H1 (cell line): Measurements from ENCODE around the gene STIL. TPM values are rescaled to one million over a fixed set of nuclear protein-coding genes. Genes with fewer than 3 reads are reported as not detected.

Source experiments
- CTCF ChIA-PET: fragments of 300-600 bp; sonication (Branson Sonifier 250); formaldehyde crosslinking; loops from one replicate; lab custom pipeline; 2021; ENCODE audit not compliant: partially characterized antibody; lab: Charles Lee
- POLR2A ChIA-PET: fragments of 300-600 bp; sonication (Branson Sonifier 250); formaldehyde crosslinking; loops from one replicate; lab custom pipeline; 2021; ENCODE audit warnings: inconsistent platforms; ENCODE audit not compliant: partially characterized antibody; lab: Charles Lee
- DNase-seq, 2 experiments: peaks; one replicate each; pipeline versions ENCODE4 v3.0.0 to v3.0.0-alpha.2; 2010 to 2022; ENCODE audit warnings: low spot score in 2 of 2, low read depth in 1 of 2, mixed read lengths in 1 of 2
- FAIRE-seq: peaks from 2 replicates; lab custom pipeline; 2011; peaks lifted over from hg19 to GRCh38; lab: Jason Lieb, UNC
- H2AFZ ChIP-seq: 2 replicates; pipeline ENCODE4 v1.8.1; 2012; ENCODE audit warnings: low read length, inconsistent platforms
- H2AK5ac ChIP-seq: 2 replicates; pipeline ENCODE4 v1.6.1; 2013; ENCODE audit warnings: low read depth, low read length
- H2BK120ac ChIP-seq: replicated peaks from 2 replicates; pipeline ENCODE3; 2013; ENCODE audit warnings: low read depth, low read length, inconsistent platforms
- H2BK12ac ChIP-seq: 2 replicates; pipeline ENCODE4 v1.6.1; 2013; ENCODE audit warnings: low read depth, low read length
- H2BK15ac ChIP-seq: 2 replicates; pipeline ENCODE4 v1.6.1; 2013; ENCODE audit warnings: low read length
- H2BK20ac ChIP-seq: 2 replicates; pipeline ENCODE4 v1.6.1; 2013; ENCODE audit warnings: low read length
- H2BK5ac ChIP-seq: 2 replicates; pipeline ENCODE4 v1.6.1; 2013; ENCODE audit warnings: low read depth, low read length
- H3K14ac ChIP-seq: 2 replicates; pipeline ENCODE4 v1.6.1; 2013; ENCODE audit warnings: inconsistent platforms; ENCODE audit not compliant: insufficient read length
- H3K18ac ChIP-seq: 2 replicates; pipeline ENCODE4 v1.6.1; 2013; ENCODE audit warnings: low read length; ENCODE audit errors: extremely low read depth
- H3K23ac ChIP-seq: 2 replicates; pipeline ENCODE4 v1.6.1; 2013; ENCODE audit warnings: inconsistent platforms; ENCODE audit not compliant: insufficient read length
- H3K23me2 ChIP-seq: 2 replicates; pipeline ENCODE4 v1.6.1; 2013; ENCODE audit warnings: low read depth, low read length
- H3K27ac ChIP-seq: 2 replicates; pipeline ENCODE4 v1.6.1; 2011; ENCODE audit warnings: low read depth, low read length, inconsistent platforms
- H3K27me3 ChIP-seq, 4 experiments: replicated peaks in 1 of 4; 1 replicate in 1 of 4; 2 replicates in 3 of 4; pipeline versions ENCODE4 v1.6.1 to v1.8.1; 2011 to 2013; ENCODE audit warnings: low read length in 3 of 4, mild to moderate bottlenecking in 3 of 4, inconsistent platforms in 2 of 4, mixed read lengths in 2 of 4, moderate library complexity in 1 of 4; ENCODE audit not compliant: control insufficient read depth in 3 of 4, insufficient read depth in 3 of 4; ENCODE audit errors: extremely low read depth in 1 of 4
- H3K36me3 ChIP-seq, 4 experiments: 2 replicates each; pipeline versions ENCODE4 v1.6.1 to v1.8.1; 2011 to 2013; ENCODE audit warnings: mild to moderate bottlenecking in 4 of 4, low read length in 3 of 4, moderate library complexity in 2 of 4, control low read depth in 1 of 4, inconsistent platforms in 1 of 4; ENCODE audit not compliant: insufficient read depth in 4 of 4, control insufficient read depth in 2 of 4
- H3K4ac ChIP-seq: replicated peaks from 2 replicates; pipeline ENCODE3; 2013; ENCODE audit warnings: low read length, low read depth, mixed read lengths, inconsistent platforms; ENCODE audit not compliant: insufficient read length
- H3K4me1 ChIP-seq, 4 experiments: replicated peaks in 1 of 4; 1 replicate in 1 of 4; 2 replicates in 3 of 4; pipeline versions ENCODE4 v1.6.1 to v1.8.1; 2011 to 2013; ENCODE audit warnings: low read length in 3 of 4, inconsistent platforms in 2 of 4, mixed read lengths in 1 of 4; ENCODE audit not compliant: insufficient read depth in 4 of 4, control insufficient read depth in 3 of 4
- H3K4me2 ChIP-seq, 2 experiments: 2 replicates each; pipeline versions ENCODE4 v1.6.1 to v1.8.1; 2011 to 2013; ENCODE audit warnings: low read depth in 2 of 2, low read length in 2 of 2, control low read depth in 1 of 2, inconsistent platforms in 1 of 2, mild to moderate bottlenecking in 1 of 2; ENCODE audit not compliant: insufficient read depth in 1 of 2
- H3K4me3 ChIP-seq, 4 experiments: fragments of 200-600, 300-600 bp in 1 of 4; sonication (generic), shearing (Covaris generic), sonication (Bioruptor Twin) in 1 of 4; 2 replicates each; pipeline versions ENCODE4 v1.5.1 to v1.8.1; 2011 to 2016; ENCODE audit warnings: low read length in 4 of 4, low read depth in 3 of 4, control low read depth in 2 of 4, inconsistent platforms in 2 of 4, mild to moderate bottlenecking in 2 of 4, mixed read lengths in 1 of 4, moderate library complexity in 1 of 4; ENCODE audit not compliant: insufficient read depth in 2 of 4; ENCODE audit errors: extremely low read depth in 1 of 4
- H3K56ac ChIP-seq: replicated peaks from 2 replicates; pipeline ENCODE3; 2013; ENCODE audit warnings: low read depth, mild to moderate bottlenecking, mixed read lengths, low read length, inconsistent platforms; ENCODE audit not compliant: insufficient read length
- H3K79me1 ChIP-seq: 2 replicates; pipeline ENCODE4 v1.6.1; 2013; ENCODE audit warnings: low read depth, low read length, control low read depth
- H3K79me2 ChIP-seq, 2 experiments: 2 replicates each; pipeline versions ENCODE4 v1.6.1 to v1.8.1; 2012 to 2013; ENCODE audit warnings: low read length in 2 of 2, mild to moderate bottlenecking in 2 of 2, inconsistent platforms in 1 of 2; ENCODE audit not compliant: insufficient read depth in 2 of 2, control insufficient read depth in 1 of 2
- H3K9ac ChIP-seq, 4 experiments: replicated peaks in 1 of 4; 1 replicate in 1 of 4; 2 replicates in 3 of 4; pipeline versions ENCODE4 v1.6.1 to v1.8.1; 2011 to 2013; ENCODE audit warnings: low read depth in 3 of 4, low read length in 3 of 4, control low read depth in 2 of 4, mild to moderate bottlenecking in 2 of 4, moderate library complexity in 2 of 4, inconsistent platforms in 1 of 4; ENCODE audit errors: extremely low read depth in 1 of 4
- H3K9me3 ChIP-seq, 2 experiments: 2 replicates each; pipeline versions ENCODE4 v1.6.1 to v1.8.1; 2012 to 2013; ENCODE audit warnings: mild to moderate bottlenecking in 2 of 2, moderate library complexity in 2 of 2, control low read depth in 1 of 2, inconsistent platforms in 1 of 2, low read depth in 1 of 2, low read length in 1 of 2, mixed read lengths in 1 of 2; ENCODE audit not compliant: insufficient read depth in 2 of 2
- H4K20me1 ChIP-seq, 2 experiments: replicated peaks in 1 of 2; 2 replicates each; pipeline versions ENCODE3 to v1.8.1; 2011 to 2013; ENCODE audit warnings: inconsistent platforms in 2 of 2, low read length in 2 of 2, mild to moderate bottlenecking in 1 of 2; ENCODE audit not compliant: insufficient read depth in 2 of 2, control insufficient read depth in 1 of 2
- H4K5ac ChIP-seq: 2 replicates; pipeline ENCODE4 v1.6.1; 2013; ENCODE audit warnings: low read length, low read depth, mixed read lengths, inconsistent platforms; ENCODE audit not compliant: insufficient read length
- H4K8ac ChIP-seq: 2 replicates; pipeline ENCODE4 v1.8.0; 2013; ENCODE audit warnings: mild to moderate bottlenecking, moderate library complexity, low read length, inconsistent platforms; ENCODE audit not compliant: insufficient read depth; ENCODE audit errors: extremely low read depth
- H4K91ac ChIP-seq: replicated peaks from 2 replicates; pipeline ENCODE3; 2013; ENCODE audit warnings: low read length, mixed read lengths, inconsistent platforms; ENCODE audit not compliant: insufficient read length
- RFX5 ChIP-seq: IDR thresholded peaks from 2 replicates; pipeline ENCODE4 v1.6.1; 2011; ENCODE audit warnings: low read depth, low read length, improper control_type of control experiment, borderline replicate concordance
- SUZ12 ChIP-seq: fragments of 200-600 bp; sonication (generic); IDR thresholded peaks from 2 replicates; pipeline ENCODE4 v1.6.1; 2012; ENCODE audit warnings: mild to moderate bottlenecking, inconsistent platforms, low read length, moderate library complexity, mixed read lengths
- WGBS, 2 experiments: shearing (Covaris generic) in 1 of 2; methylation state at CpG; one replicate each; pipeline versions ENCODE4 v1.1.6 to v1.1.7; 2013 to 2015; ENCODE audit warnings: low lambda C conversion rate in 2 of 2, mixed read lengths in 2 of 2, inconsistent platforms in 1 of 2, low coverage in 1 of 2, missing lambda C conversion rate in 1 of 2; ENCODE audit not compliant: insufficient replicate concordance in 2 of 2, insufficient coverage in 1 of 2, insufficient read length in 1 of 2; ENCODE audit errors: extremely low coverage in 1 of 2, missing lambda C conversion rate in 1 of 2; 5-methylcytosine and 5-hydroxymethylcytosine counted together
- polyA plus RNA-seq, 7 experiments: library from polyadenylated mRNA; depleted of rRNA in 3 of 7; stranded (reverse) in 5 of 7; unstranded in 2 of 7; fragments of >200 nt in 5 of 7; fragments of 200-250 nt in 2 of 7; gene quantifications; 1 replicate in 5 of 7; 2 replicates in 1 of 7; 4 replicates in 1 of 7; pipeline versions ENCODE4 v1.2.1 to v1.2.3, GENCODE V29; 2011 to 2013; ENCODE audit warnings: missing spikeins in 2 of 7, mixed read lengths in 2 of 7
- total RNA-seq: library from RNA; stranded (reverse); fragmentation: NEBNext Ultra II Directional; extraction: Animal tissue kit (Norgen Biotek cat#: 25700); gene quantifications from 2 replicates; pipeline ENCODE4 v1.2.1, GENCODE V29; 2021

STIL gene
- total and polyA plus RNA-seq, 2 of the 8 experiments (the other 6 are each of a cell fraction or from before 2014, with no cell fraction given): 13.6 to 25.1 TPM

DNA sequence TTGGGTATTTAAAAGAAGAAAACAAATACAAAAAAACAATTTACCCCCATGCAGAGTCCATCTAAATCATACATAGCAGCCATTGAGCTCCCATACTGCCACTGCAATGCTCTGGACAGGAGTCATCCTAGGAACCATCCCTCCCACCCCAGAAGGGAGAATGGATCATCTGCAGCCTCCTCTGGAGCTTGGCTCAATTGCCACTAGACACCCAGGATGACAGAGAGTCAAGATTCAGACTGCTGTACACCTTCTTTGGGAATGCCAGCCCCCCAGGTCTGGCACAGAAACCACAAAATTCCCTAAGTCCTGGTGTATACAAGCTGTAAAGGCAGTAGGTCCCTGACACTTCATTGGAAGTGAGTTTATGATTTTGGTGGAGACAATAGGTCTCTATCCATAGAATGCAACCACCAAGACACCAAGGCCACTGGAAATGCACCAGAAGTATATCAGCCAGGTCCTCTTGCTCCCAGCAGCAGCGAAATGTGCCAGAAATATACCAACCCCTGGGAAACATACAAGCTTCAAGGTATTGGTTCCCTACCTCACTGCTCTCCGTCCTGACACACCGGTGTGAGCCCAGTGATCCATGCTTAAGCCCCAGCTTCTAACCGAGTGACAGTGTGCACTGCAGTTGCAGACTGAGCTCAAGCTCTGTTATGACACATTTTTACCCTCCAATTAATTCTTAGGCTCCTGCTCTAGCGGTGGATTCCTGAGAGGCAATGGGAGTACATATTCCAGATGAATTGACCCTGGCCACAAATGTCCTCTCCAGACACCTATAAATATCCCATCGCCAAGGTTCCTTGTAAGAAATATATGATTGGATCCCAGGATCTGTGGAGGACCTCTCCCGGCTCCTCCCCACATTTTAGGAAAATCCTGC, 86.4 kb downstream of the STIL start:
- 17% methylated on average over 7 of the region's 7 CpGs; no CpG with 5 or more reads in 1 of the 2 experiments for WGBS, 2 experiments
- DNase-seq: no peak
- Histone ChIP-seq H3K79me1 (no peaks in the 10 kb centered on the region), H3K9ac (no peak overlapping the region), H4K20me1 (peaks cover 5 to 17% of the 10 kb centered on the region in 2 experiments), H3K4me1 (peaks cover 11 to 54% (median 40%) of the 10 kb centered on the region in 4 experiments), H2BK15ac (no peak overlapping the region), H2AFZ (no peak overlapping the region), H3K9me3 (no peaks in the 10 kb centered on the region), H3K36me3 (no peaks in the 10 kb centered on the region; a peak in 1 of 8 replicates), H3K27me3 (peaks cover 90 to 100% (median 100%) of the 10 kb centered on the region in 4 experiments), H2BK12ac (no peak overlapping the region), H3K14ac (no peak overlapping the region), H2BK5ac (no peak overlapping the region), H3K23ac (no peak overlapping the region), H2BK20ac (no peak overlapping the region), H3K18ac (no peak overlapping the region), H4K91ac (no peak overlapping the region), H4K8ac (no peak overlapping the region), H3K79me2 (no peaks in the 10 kb centered on the region), H3K4me2 (no peak overlapping the region; a peak in 1 of 4 replicates), H3K27ac (no peak overlapping the region), H3K56ac (no peak overlapping the region), H3K4ac (no peak overlapping the region), H3K23me2 (peaks cover 11% of the 10 kb centered on the region), H2AK5ac (no peak overlapping the region), H3K4me3 (no peak overlapping the region), H4K5ac (no peak overlapping the region), H2BK120ac (no peak overlapping the region)
- CTCF ChIA-PET: interaction anchor here (0.6 to 5.9 kb wide), 14 partner anchors 9 to 205 kb away, joined by 3 to 30 read pairs (median 4); no protein-coding TSS in a partner anchor
- no peak for FAIRE-seq
- TF ChIP-seq SUZ12 (peak; percentile 1; the same call in 1 of the 2 replicates), RFX5 (no peak)
- POLR2A ChIA-PET: interaction anchor here (0.6 to 2.1 kb wide), 3 partner anchors 27 to 72 kb away, joined by 3 to 5 read pairs (median 4); no protein-coding TSS in a partner anchor
